HG02610 (cell line): Measurements from ENCODE around the gene NXPH4.

Experiments
- ATAC-seq: cut with Tn5 transposase; IDR thresholded peaks from one replicate; pipeline ENCODE4 v1.9.1; 2021; ENCODE audit warnings: mild to moderate bottlenecking, moderate library complexity; ENCODE audit not compliant: unreplicated experiment

NXPH4 gene

GRCh38 chr12:57230381-57231155, 14.0 kb downstream of the NXPH4 start:
- ATAC-seq = no peak

- ATAC-seq = no peak
Measured at GRCh38 chr12:57231276-57232021, 14.9 kb downstream of the NXPH4 start.

GRCh38 chr12:57232156-57232756, 15.7 kb downstream of the NXPH4 start:
- ATAC-seq = no peak

- ATAC-seq = no peak
Measured at GRCh38 chr12:57233357-57234232, 17.0 kb downstream of the NXPH4 start.

GRCh38 chr12:57234233-57234570, 17.6 kb downstream of the NXPH4 start:
- ATAC-seq = no peak

- no peak for ATAC-seq
Measured at GRCh38 chr12:57234571-57235016, 18.0 kb downstream of the NXPH4 start.

- no peak for ATAC-seq
Measured at GRCh38 chr12:57235017-57235727, 18.6 kb downstream of the NXPH4 start.

- ATAC-seq = no peak
Measured at GRCh38 chr12:57235728-57236131, 19.1 kb downstream of the NXPH4 start.

GRCh38 chr12:57236201-57236924, 19.8 kb downstream of the NXPH4 start:
- no peak for ATAC-seq

- no peak for ATAC-seq
Measured at GRCh38 chr12:57236925-57237595, 20.5 kb downstream of the NXPH4 start.

- ATAC-seq = no peak
Measured at GRCh38 chr12:57237596-57237931, 21.0 kb downstream of the NXPH4 start.

GRCh38 chr12:57237932-57238853, 21.6 kb downstream of the NXPH4 start:
- ATAC-seq = no peak

- ATAC-seq = peak; percentile 60
Measured at GRCh38 chr12:57238854-57239554, 22.4 kb downstream of the NXPH4 start.

GRCh38 chr12:57239587-57240065, 23.0 kb downstream of the NXPH4 start:
- ATAC-seq = no peak

GRCh38 chr12:57240066-57240921, 23.7 kb downstream of the NXPH4 start:
- no peak for ATAC-seq

GRCh38 chr12:57240926-57241401, 24.4 kb downstream of the NXPH4 start:
- ATAC-seq = no peak
